WTC11 (cell line): ENCODE data around the gene CCDC28B.

ENCODE experiments used
- ATF2 ChIP-seq: sonication (generic); formaldehyde crosslinking; IDR thresholded peaks from 2 replicates; pipeline ENCODE4 v1.8.1; 2022; ENCODE audit warnings: low read depth, missing genetic modification reagents, borderline replicate concordance
- CREB1 ChIP-seq: sonication (generic); formaldehyde crosslinking; IDR thresholded peaks from 2 replicates; pipeline ENCODE4 v1.8.0; 2023; ENCODE audit warnings: mild to moderate bottlenecking, missing genetic modification reagents
- CREM ChIP-seq: sonication (generic); formaldehyde crosslinking; IDR thresholded peaks from 2 replicates; pipeline ENCODE4 v1.8.1; 2022; ENCODE audit warnings: mild to moderate bottlenecking, missing genetic modification reagents, moderate library complexity
- CTCF ChIP-seq: fragments of 200-600 bp; IDR thresholded peaks from 2 replicates; pipeline ENCODE4 v1.8.0; 2022; ENCODE audit warnings: antibody characterized with exemption
- IRF2 ChIP-seq: sonication (generic); formaldehyde crosslinking; IDR thresholded peaks from 2 replicates; pipeline ENCODE4 v1.8.0; 2022; ENCODE audit warnings: low read depth, missing genetic modification reagents, borderline replicate concordance
- MAX ChIP-seq: sonication (generic); formaldehyde crosslinking; IDR thresholded peaks from 2 replicates; pipeline ENCODE4 v1.8.0; 2022; ENCODE audit warnings: mild to moderate bottlenecking, missing genetic modification reagents
- NFYB ChIP-seq: sonication (generic); formaldehyde crosslinking; conservative IDR thresholded peaks from 2 replicates; pipeline ENCODE4 v1.8.0; 2022; ENCODE audit warnings: low read depth, missing genetic modification reagents
- SP1 ChIP-seq: sonication (generic); formaldehyde crosslinking; conservative IDR thresholded peaks from 2 replicates; pipeline ENCODE4 v1.8.1; 2022; ENCODE audit warnings: missing genetic modification reagents
- USF1 ChIP-seq: sonication (generic); formaldehyde crosslinking; IDR thresholded peaks from 2 replicates; pipeline ENCODE4 v1.8.0; 2022; ENCODE audit warnings: mild to moderate bottlenecking, missing genetic modification reagents
- USF2 ChIP-seq: sonication (generic); formaldehyde crosslinking; IDR thresholded peaks from 2 replicates; pipeline ENCODE4 v1.8.1; 2023; ENCODE audit warnings: mild to moderate bottlenecking, missing genetic modification reagents, moderate library complexity
- ZBTB21 ChIP-seq: sonication (generic); formaldehyde crosslinking; IDR thresholded peaks from 2 replicates; pipeline ENCODE4 v1.8.1; 2023; ENCODE audit warnings: mild to moderate bottlenecking, missing genetic modification reagents, borderline replicate concordance

- no peak for TF ChIP-seq ATF2 (CRISPR knock-in tag)
- no peak for TF ChIP-seq IRF2 (CRISPR knock-in tag)
- no peak for TF ChIP-seq CREB1 (CRISPR knock-in tag)
- no peak for TF ChIP-seq MAX (CRISPR knock-in tag)
- no peak for TF ChIP-seq NFYB (CRISPR knock-in tag)
- TF ChIP-seq CTCF, result no peak
- no peak for TF ChIP-seq USF2
- TF ChIP-seq CREM (CRISPR knock-in tag), result no peak
- no peak for TF ChIP-seq ZBTB21 (CRISPR knock-in tag)
- TF ChIP-seq SP1 (CRISPR knock-in tag), result no peak
- no peak for TF ChIP-seq USF1 (CRISPR knock-in tag)
Observed at GRCh38 chr1:32195972-32196823, 4.2 kb upstream of the CCDC28B start.
